ENCODE measurements around the gene FNIP1. TPM values are rescaled to one million over a fixed set of nuclear protein-coding genes. Genes with fewer than 3 reads are reported as not detected.

Gene FNIP1
- total RNA-seq, 1 donor from 2014 or later: 28.5 TPM

DNA sequence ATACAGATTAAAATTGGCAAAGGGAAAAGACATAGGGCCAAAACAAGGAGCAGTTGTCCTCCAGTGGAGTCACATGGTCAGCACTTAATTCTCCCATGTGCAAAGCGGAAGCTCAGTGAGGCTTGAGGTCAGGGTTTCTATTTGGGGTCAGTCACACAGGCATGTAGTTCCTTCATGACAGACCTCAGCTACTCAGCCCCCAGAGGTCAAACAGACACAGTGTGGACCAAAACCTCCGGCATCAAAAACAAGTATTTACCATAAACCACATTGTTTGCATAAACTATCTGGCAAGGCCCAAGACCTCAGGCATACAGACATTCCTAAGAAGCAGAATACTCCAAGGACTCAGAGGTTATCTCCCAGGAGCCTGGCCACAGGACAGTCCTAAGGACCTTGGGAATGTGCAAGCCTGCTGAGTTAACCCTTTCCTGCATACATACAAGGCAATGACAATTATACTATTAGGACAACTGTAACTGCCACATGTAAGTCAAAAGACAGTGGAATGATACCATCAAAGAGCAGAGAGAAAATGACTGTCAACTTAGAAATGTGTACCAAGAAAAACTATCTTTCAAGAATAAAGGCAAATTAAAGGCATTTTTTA is 28.7 kb upstream of the FNIP1 start:
- H3K4me3 Mint-ChIP-seq (ENCODE audit: unreplicated experiment): no peak overlapping the region
- Histone ChIP-seq H2AFZ (ENCODE audit: low read depth, low read length) (no peak overlapping the region), H3K79me2 (ENCODE audit: insufficient read depth, low read length) (no peaks in the 10 kb centered on the region), H3K9ac (ENCODE audit: low read length) (no peak overlapping the region), H3K4me2 (ENCODE audit: low read length) (no peak overlapping the region), H3K27me3 (ENCODE audit: insufficient read depth, low read length) (no peaks in the 10 kb centered on the region), H3K4me3 (ENCODE audit: insufficient read depth, low read depth, low read length) (no peak overlapping the region), H3K27ac (ENCODE audit: low read depth, low read length) (no peak overlapping the region), H3K9me3 (ENCODE audit: insufficient read depth, low read depth, low read length) (no peaks in the 10 kb centered on the region), H3K36me3 (ENCODE audit: insufficient read depth, low read length) (no peaks in the 10 kb centered on the region), H4K20me1 (ENCODE audit: insufficient read depth, low read length) (no peaks in the 10 kb centered on the region), H3K4me1 (ENCODE audit: insufficient read depth, low read length) (no peaks in the 10 kb centered on the region)
- H3K9me3 Mint-ChIP-seq (ENCODE audit: unreplicated experiment): no peaks in the 10 kb centered on the region
- H3K4me1 Mint-ChIP-seq (ENCODE audit: low read depth, unreplicated experiment): peaks cover 18% of the 10 kb centered on the region
- H3K27ac Mint-ChIP-seq (ENCODE audit: unreplicated experiment): no peak overlapping the region
- no peak for DNase-seq (ENCODE audit: low read depth)
- TF ChIP-seq, protein P1, sequence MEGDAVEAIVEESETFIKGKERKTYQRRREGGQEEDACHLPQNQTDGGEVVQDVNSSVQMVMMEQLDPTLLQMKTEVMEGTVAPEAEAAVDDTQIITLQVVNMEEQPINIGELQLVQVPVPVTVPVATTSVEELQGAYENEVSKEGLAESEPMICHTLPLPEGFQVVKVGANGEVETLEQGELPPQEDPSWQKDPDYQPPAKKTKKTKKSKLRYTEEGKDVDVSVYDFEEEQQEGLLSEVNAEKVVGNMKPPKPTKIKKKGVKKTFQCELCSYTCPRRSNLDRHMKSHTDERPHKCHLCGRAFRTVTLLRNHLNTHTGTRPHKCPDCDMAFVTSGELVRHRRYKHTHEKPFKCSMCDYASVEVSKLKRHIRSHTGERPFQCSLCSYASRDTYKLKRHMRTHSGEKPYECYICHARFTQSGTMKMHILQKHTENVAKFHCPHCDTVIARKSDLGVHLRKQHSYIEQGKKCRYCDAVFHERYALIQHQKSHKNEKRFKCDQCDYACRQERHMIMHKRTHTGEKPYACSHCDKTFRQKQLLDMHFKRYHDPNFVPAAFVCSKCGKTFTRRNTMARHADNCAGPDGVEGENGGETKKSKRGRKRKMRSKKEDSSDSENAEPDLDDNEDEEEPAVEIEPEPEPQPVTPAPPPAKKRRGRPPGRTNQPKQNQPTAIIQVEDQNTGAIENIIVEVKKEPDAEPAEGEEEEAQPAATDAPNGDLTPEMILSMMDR (IDR thresholded peaks at IDR 0.05; ENCODE audit: insufficient read depth, low read depth, low read length): no peak
- no peaks in the 10 kb centered on the region for H3K27me3 Mint-ChIP-seq (ENCODE audit: low read depth, unreplicated experiment)
- FAIRE-seq: no peak
- peaks cover 1% of the 10 kb centered on the region for H3K36me3 Mint-ChIP-seq (ENCODE audit: low read depth, unreplicated experiment)

DNA sequence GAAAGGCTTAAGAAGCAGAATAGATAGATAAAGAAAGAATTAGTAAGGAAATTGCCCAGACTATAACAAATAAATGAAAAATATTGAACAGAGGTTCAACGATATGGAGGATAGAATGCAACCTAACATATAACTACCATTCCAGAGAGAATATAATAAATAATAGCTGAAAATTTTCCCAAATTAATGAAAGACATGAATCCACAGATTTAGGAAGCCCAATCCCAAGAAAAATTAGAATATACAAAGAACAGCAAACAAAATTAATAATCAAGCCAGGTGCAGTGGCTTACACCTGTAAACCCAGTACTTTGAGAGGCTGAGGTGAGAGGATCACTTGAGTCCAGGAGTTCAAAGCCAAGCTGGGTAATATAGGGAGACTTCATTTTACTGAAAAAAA is 27.8 kb upstream of the FNIP1 start:
- Histone ChIP-seq H3K4me2 (ENCODE audit: low read length) (no peak overlapping the region), H3K27ac (ENCODE audit: low read depth, low read length) (no peak overlapping the region), H3K4me3 (ENCODE audit: insufficient read depth, low read depth, low read length) (no peak overlapping the region), H4K20me1 (ENCODE audit: insufficient read depth, low read length) (no peaks in the 10 kb centered on the region), H3K4me1 (ENCODE audit: insufficient read depth, low read length) (no peaks in the 10 kb centered on the region), H3K9ac (ENCODE audit: low read length) (no peak overlapping the region), H3K27me3 (ENCODE audit: insufficient read depth, low read length) (no peaks in the 10 kb centered on the region), H3K79me2 (ENCODE audit: insufficient read depth, low read length) (no peaks in the 10 kb centered on the region), H3K36me3 (ENCODE audit: insufficient read depth, low read length) (no peaks in the 10 kb centered on the region), H2AFZ (ENCODE audit: low read depth, low read length) (no peak overlapping the region), H3K9me3 (ENCODE audit: insufficient read depth, low read depth, low read length) (no peaks in the 10 kb centered on the region)
- H3K9me3 Mint-ChIP-seq (ENCODE audit: unreplicated experiment): no peaks in the 10 kb centered on the region
- TF ChIP-seq, protein P1 (IDR thresholded peaks at IDR 0.05; ENCODE audit: insufficient read depth, low read depth, low read length): no peak
- no peak for TF ChIP-seq EZH2 (IDR thresholded peaks at IDR 0.05; ENCODE audit: insufficient read depth, low read length)
- FAIRE-seq: no peak
- peaks cover 1% of the 10 kb centered on the region for H3K36me3 Mint-ChIP-seq (ENCODE audit: low read depth, unreplicated experiment)
- H3K27me3 Mint-ChIP-seq (ENCODE audit: low read depth, unreplicated experiment): no peaks in the 10 kb centered on the region
- no peak for DNase-seq (ENCODE audit: low read depth)
- H3K27ac Mint-ChIP-seq (ENCODE audit: unreplicated experiment): no peak overlapping the region
- peaks cover 18% of the 10 kb centered on the region for H3K4me1 Mint-ChIP-seq (ENCODE audit: low read depth, unreplicated experiment)
- no peak overlapping the region for H3K4me3 Mint-ChIP-seq (ENCODE audit: unreplicated experiment)

DNA sequence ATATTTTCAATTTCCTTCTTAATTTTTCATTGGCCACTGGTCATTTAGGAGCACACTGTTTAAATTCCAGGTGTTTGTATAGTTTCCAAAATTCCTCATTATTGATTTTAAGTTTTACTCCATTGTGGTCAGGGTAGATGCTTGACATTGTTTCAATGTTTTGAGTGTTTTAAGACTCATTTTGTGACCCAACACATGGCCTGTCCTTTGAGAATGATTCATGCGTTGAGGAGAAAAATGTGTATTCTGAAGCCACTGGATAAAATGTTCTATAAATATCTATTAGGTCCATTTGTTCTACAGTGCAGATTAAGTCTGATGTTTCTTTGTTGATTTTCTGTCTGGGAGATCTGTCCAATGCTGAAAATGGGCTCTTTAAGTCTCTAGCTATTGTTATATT is 24.4 kb upstream of the FNIP1 start:
- Histone ChIP-seq H3K4me2 (ENCODE audit: low read length) (no peak overlapping the region), H3K27me3 (ENCODE audit: insufficient read depth, low read length) (no peaks in the 10 kb centered on the region), H3K27ac (ENCODE audit: low read depth, low read length) (no peak overlapping the region), H3K4me1 (ENCODE audit: insufficient read depth, low read length) (no peaks in the 10 kb centered on the region), H3K4me3 (ENCODE audit: insufficient read depth, low read depth, low read length) (no peak overlapping the region), H3K9ac (ENCODE audit: low read length) (no peak overlapping the region), H3K79me2 (ENCODE audit: insufficient read depth, low read length) (no peaks in the 10 kb centered on the region), H2AFZ (ENCODE audit: low read depth, low read length) (no peak overlapping the region), H3K9me3 (ENCODE audit: insufficient read depth, low read depth, low read length) (no peaks in the 10 kb centered on the region), H3K36me3 (ENCODE audit: insufficient read depth, low read length) (no peaks in the 10 kb centered on the region), H4K20me1 (ENCODE audit: insufficient read depth, low read length) (no peaks in the 10 kb centered on the region)
- no peak overlapping the region for H3K4me3 Mint-ChIP-seq (ENCODE audit: unreplicated experiment)
- no peaks in the 10 kb centered on the region for H3K27me3 Mint-ChIP-seq (ENCODE audit: low read depth, unreplicated experiment)
- peaks cover 1% of the 10 kb centered on the region for H3K36me3 Mint-ChIP-seq (ENCODE audit: low read depth, unreplicated experiment)
- no peaks in the 10 kb centered on the region for H3K9me3 Mint-ChIP-seq (ENCODE audit: unreplicated experiment)
- H3K27ac Mint-ChIP-seq (ENCODE audit: unreplicated experiment): no peak overlapping the region
- FAIRE-seq (no peak), DNase-seq (ENCODE audit: low read depth) (peak; percentile 66)
- peaks cover 18% of the 10 kb centered on the region for H3K4me1 Mint-ChIP-seq (ENCODE audit: low read depth, unreplicated experiment)
- TF ChIP-seq, protein P1 (IDR thresholded peaks at IDR 0.05; ENCODE audit: insufficient read depth, low read depth, low read length): no peak
- TF ChIP-seq EZH2 (IDR thresholded peaks at IDR 0.05; ENCODE audit: insufficient read depth, low read length): no peak

Data from astrocyte (in vitro differentiated cells and primary cell).